CD4-positive, alpha-beta memory T cell (primary cell): ENCODE results near the gene PREX1. TPM values are rescaled to one million over a fixed set of nuclear protein-coding genes. Genes with fewer than 3 reads are reported as not detected.
A peak's percentile ranks its signal among the peaks of the same experiment; 100 is the strongest.

Source experiments
- CTCF ChIA-PET: fragments of 350-600 bp; sonication (Branson Sonifier 250); formaldehyde crosslinking; loops from one replicate; lab custom pipeline; 2021; ENCODE audit warnings: inconsistent platforms; ENCODE audit not compliant: partially characterized antibody; lab: Charles Lee
- POLR2A ChIA-PET: fragments of 350-600 bp; sonication (Branson Sonifier 250); formaldehyde crosslinking; loops from one replicate; lab custom pipeline; 2021; ENCODE audit not compliant: partially characterized antibody; lab: Charles Lee
- DNase-seq, 5 donors: peaks; one replicate each; pipeline versions ENCODE4 v3.0.0 to v3.0.0-alpha.2; 2020 to 2022; ENCODE audit warnings: mixed read lengths in 1 of 5
- H3K27ac ChIP-seq: one replicate; pipeline ENCODE4 v1.7.0; 2013; ENCODE audit warnings: low read depth, low read length
- H3K27me3 ChIP-seq: 2 replicates; pipeline ENCODE4 v1.7.0; 2013; ENCODE audit warnings: mild to moderate bottlenecking, low read length, moderate library complexity; ENCODE audit not compliant: insufficient read depth
- H3K36me3 ChIP-seq: 2 replicates; pipeline ENCODE4 v1.7.0; 2013; ENCODE audit warnings: mild to moderate bottlenecking, low read length, moderate library complexity; ENCODE audit not compliant: insufficient read depth
- H3K4me1 ChIP-seq: 2 replicates; pipeline ENCODE4 v1.7.0; 2013; ENCODE audit warnings: mild to moderate bottlenecking, low read length, moderate library complexity; ENCODE audit not compliant: insufficient read depth
- H3K4me3 ChIP-seq, 2 donors: one replicate each; pipeline ENCODE4 v1.7.0; 2013; ENCODE audit warnings: low read length in 2 of 2, mild to moderate bottlenecking in 1 of 2
- H3K9me3 ChIP-seq, 2 donors: one replicate each; pipeline ENCODE4 v1.7.0; 2013; ENCODE audit warnings: low read length in 2 of 2, control low read depth in 1 of 2; ENCODE audit not compliant: control insufficient read depth in 1 of 2
- H3K27ac Mint-ChIP-seq, 7 donors: one replicate each; pipeline ENCODE4 v1.8.0; 2020 to 2021; ENCODE audit warnings: mixed read lengths in 7 of 7, mild to moderate bottlenecking in 6 of 7, inconsistent platforms in 3 of 7, moderate library complexity in 3 of 7
- H3K27me3 Mint-ChIP-seq, 2 donors: one replicate each; pipeline ENCODE4 v1.8.0; 2020 to 2021; ENCODE audit warnings: mixed read lengths in 2 of 2
- H3K36me3 Mint-ChIP-seq, 2 donors: one replicate each; pipeline ENCODE4 v1.8.0; 2020 to 2021; ENCODE audit warnings: mixed read lengths in 2 of 2, inconsistent platforms in 1 of 2, mild to moderate bottlenecking in 1 of 2
- H3K4me1 Mint-ChIP-seq, 4 donors: one replicate each; pipeline ENCODE4 v1.8.0; 2020 to 2021; ENCODE audit warnings: mixed read lengths in 4 of 4, mild to moderate bottlenecking in 1 of 4
- H3K4me3 Mint-ChIP-seq, 8 donors: one replicate each; pipeline ENCODE4 v1.8.0; 2020 to 2021; ENCODE audit warnings: mixed read lengths in 8 of 8, mild to moderate bottlenecking in 7 of 8, moderate library complexity in 6 of 8, inconsistent platforms in 3 of 8
- H3K9me3 Mint-ChIP-seq, 8 donors: one replicate each; pipeline ENCODE4 v1.8.0; 2020 to 2021; ENCODE audit warnings: mixed read lengths in 8 of 8, mild to moderate bottlenecking in 5 of 8, inconsistent platforms in 3 of 8, moderate library complexity in 1 of 8
- intact Hi-C: fragments of 100-400 bp; cut with micrococcal nuclease; formaldehyde crosslinking; loops from one replicate; pipeline ENCODE4 v1.15.1; 2023
- polyA plus RNA-seq, 2 donors: library from polyadenylated mRNA; unstranded; fragments of 300-500 nt; fragmentation: Illumina TruSeq; gene quantifications; one replicate each; pipeline ENCODE4 v1.2.3, GENCODE V29; 2021
- total RNA-seq, 2 experiments: library from RNA; stranded (reverse); gene quantifications; one replicate each; pipeline ENCODE4 v1.2.3, GENCODE V29; 2021

Gene PREX1
- total and polyA plus RNA-seq, 4 experiments from 2014 or later, result 10.6 to 165 (median 122) TPM

DNA sequence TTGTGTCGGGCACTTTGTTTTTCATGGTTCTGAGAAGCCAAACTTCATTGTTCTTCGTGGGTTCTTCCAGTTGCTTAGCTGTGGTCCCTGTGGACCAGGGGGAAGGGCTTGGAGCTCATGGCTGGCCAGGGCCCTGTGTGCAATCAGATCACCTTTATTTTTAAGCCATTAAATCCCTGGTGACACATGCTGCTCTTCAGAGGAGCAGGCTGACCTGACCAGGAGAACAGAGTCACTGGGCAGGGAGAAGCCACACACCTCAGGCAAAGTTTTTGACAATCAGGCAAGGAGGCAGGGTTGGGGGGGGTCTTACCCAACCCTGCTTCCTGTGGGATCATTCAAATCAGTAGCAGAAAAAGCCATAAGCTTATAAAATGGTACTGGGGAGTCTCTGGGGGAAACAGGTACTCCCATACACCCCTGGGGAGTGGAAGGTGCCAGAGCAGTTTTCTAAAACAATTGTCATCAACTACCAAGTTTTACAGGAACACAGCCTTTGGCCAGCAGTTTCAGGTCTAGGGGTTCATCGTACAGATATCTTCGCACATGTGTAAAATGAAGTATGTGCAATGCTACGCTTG is 37.0 kb upstream of the PREX1 start:
- ChIA-PET CTCF (interaction anchor here (1.3 kb wide), 1 partner anchor 10 kb away, joined by 5 read pairs; no protein-coding TSS in a partner anchor), POLR2A (no interaction called here)
- Mint-ChIP-seq H3K27me3 (peaks cover 0 to 2% of the 10 kb centered on the region in 2 donors), H3K4me3 (no peak overlapping the region), H3K27ac (peak overlapping the region in 1 of 7 donors; percentile 15), H3K4me1 (peaks cover 2 to 10% (median 4%) of the 10 kb centered on the region in 4 donors), H3K36me3 (no peaks in the 10 kb centered on the region), H3K9me3 (peaks cover 0 to 2% (median 0%) of the 10 kb centered on the region in 8 donors)
- Histone ChIP-seq H3K36me3 (no peaks in the 10 kb centered on the region), H3K4me1 (peaks cover 3% of the 10 kb centered on the region), H3K27me3 (no peaks in the 10 kb centered on the region), H3K27ac (no peak overlapping the region), H3K4me3 (no peak overlapping the region), H3K9me3 (no peaks in the 10 kb centered on the region)
- no peak for DNase-seq
- intact Hi-C loops, result no loop called here

DNA sequence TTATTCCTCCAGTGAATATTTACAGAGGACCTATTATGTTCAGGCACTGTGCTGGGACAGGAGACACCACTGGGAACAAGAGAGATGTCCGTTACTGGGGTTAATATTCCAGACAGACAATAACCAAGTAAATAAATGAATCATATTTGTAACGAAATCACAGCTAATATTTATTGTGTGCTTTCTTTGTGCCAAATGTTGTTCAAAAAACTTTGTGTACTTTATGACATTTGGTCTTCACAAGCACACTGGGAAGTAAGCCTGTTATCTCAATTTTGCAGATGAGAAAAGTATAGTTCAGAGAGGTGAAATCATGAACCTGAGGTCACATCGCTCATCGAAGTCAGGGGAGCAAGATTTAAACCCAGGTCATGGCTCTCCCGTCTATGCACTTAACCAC is 36.5 kb upstream of the PREX1 start:
- Histone ChIP-seq H3K4me3 (no peak overlapping the region), H3K27me3 (no peaks in the 10 kb centered on the region), H3K4me1 (peaks cover 3% of the 10 kb centered on the region), H3K36me3 (no peaks in the 10 kb centered on the region), H3K9me3 (no peaks in the 10 kb centered on the region), H3K27ac (no peak overlapping the region)
- no peak for DNase-seq
- intact Hi-C loops, result no loop called here
- H3K36me3 Mint-ChIP-seq, result no peaks in the 10 kb centered on the region
- H3K4me3 Mint-ChIP-seq, result no peak overlapping the region
- no peaks in the 10 kb centered on the region for H3K9me3 Mint-ChIP-seq
- peaks cover 0 to 2% of the 10 kb centered on the region in 2 donors for H3K27me3 Mint-ChIP-seq
- peaks cover 2 to 10% (median 4%) of the 10 kb centered on the region in 4 donors for H3K4me1 Mint-ChIP-seq
- ChIA-PET POLR2A (no interaction called here), CTCF (interaction anchor here (1.3 kb wide), 1 partner anchor 10 kb away, joined by 5 read pairs; no protein-coding TSS in a partner anchor)
- peak overlapping the region in 1 of 7 donors; percentile 15 for H3K27ac Mint-ChIP-seq

DNA sequence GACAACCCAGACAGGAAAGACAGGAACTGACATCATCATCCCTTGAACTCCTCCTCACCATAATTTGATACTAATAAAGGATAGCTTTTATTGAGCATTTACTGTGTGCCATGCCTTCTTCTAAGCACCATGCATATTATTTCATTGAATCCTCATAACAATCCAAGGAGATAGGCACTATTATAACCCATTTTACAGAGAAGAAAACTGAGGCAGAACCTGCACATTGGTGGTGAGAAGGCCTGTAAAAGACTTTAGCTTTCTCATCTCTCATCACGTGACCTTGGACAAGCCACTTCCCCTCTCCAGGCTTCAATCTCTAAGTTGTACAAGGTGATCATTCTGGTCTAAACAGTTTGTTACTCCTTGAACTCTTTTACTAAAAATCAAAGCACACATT is 34.5 kb upstream of the PREX1 start:
- H3K27ac Mint-ChIP-seq, result peak overlapping the region in 1 of 7 donors; percentile 67
- no peak overlapping the region for H3K27ac ChIP-seq
- H3K4me1 Mint-ChIP-seq, result peaks cover 2 to 10% (median 4%) of the 10 kb centered on the region in 4 donors
- H3K9me3 Mint-ChIP-seq, result no peaks in the 10 kb centered on the region
- no peak overlapping the region for H3K4me3 ChIP-seq
- intact Hi-C loops, result no loop called here
- CTCF ChIA-PET, result interaction anchor here (1.2 to 1.3 kb wide), 2 partner anchors 146 to 205 kb away, joined by 3 read pairs; no protein-coding TSS in a partner anchor
- POLR2A ChIA-PET, result interaction anchor here (0.6 to 1.4 kb wide), 3 partner anchors 34 to 44 kb away, joined by 4 to 5 read pairs (median 4); no protein-coding TSS in a partner anchor
- H3K36me3 ChIP-seq, result no peaks in the 10 kb centered on the region
- no peaks in the 10 kb centered on the region for H3K9me3 ChIP-seq
- no peaks in the 10 kb centered on the region for H3K36me3 Mint-ChIP-seq
- H3K27me3 Mint-ChIP-seq, result peaks cover 0 to 2% of the 10 kb centered on the region in 2 donors
- no peak overlapping the region for H3K4me3 Mint-ChIP-seq
- DNase-seq, result no peak
- H3K27me3 ChIP-seq, result no peaks in the 10 kb centered on the region
- peaks cover 3% of the 10 kb centered on the region for H3K4me1 ChIP-seq

DNA sequence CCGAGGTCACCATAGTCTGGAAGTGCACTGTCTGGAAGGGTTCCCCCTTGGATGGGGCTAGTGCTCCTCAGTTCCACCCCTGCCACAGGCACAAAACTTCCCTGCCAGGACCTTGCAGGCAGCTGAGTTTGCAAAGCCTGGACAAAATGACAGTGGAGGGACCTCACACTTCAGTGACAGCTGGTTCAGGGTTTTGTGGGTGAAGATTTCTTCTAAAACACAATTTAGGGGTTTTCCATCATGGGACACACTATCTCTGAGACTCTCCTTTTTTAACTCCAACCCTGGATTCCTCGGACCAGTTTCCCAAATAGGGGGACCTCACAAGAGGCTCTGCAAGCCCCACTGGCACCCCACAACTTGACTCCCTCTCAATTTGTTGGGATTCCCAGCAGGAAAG is 33.6 kb upstream of the PREX1 start:
- ChIA-PET POLR2A (no interaction called here), CTCF (no interaction called here)
- Mint-ChIP-seq H3K4me3 (no peak overlapping the region), H3K9me3 (no peaks in the 10 kb centered on the region), H3K27ac (no peak overlapping the region), H3K4me1 (peaks cover 2 to 10% (median 4%) of the 10 kb centered on the region in 4 donors), H3K36me3 (no peaks in the 10 kb centered on the region), H3K27me3 (peaks cover 0 to 2% of the 10 kb centered on the region in 2 donors)
- no peaks in the 10 kb centered on the region for H3K27me3 ChIP-seq
- no peaks in the 10 kb centered on the region for H3K9me3 ChIP-seq
- no peaks in the 10 kb centered on the region for H3K36me3 ChIP-seq
- H3K27ac ChIP-seq, result no peak overlapping the region
- peaks cover 3% of the 10 kb centered on the region for H3K4me1 ChIP-seq
- DNase-seq, result no peak
- intact Hi-C loops, result no loop called here
- no peak overlapping the region for H3K4me3 ChIP-seq

DNA sequence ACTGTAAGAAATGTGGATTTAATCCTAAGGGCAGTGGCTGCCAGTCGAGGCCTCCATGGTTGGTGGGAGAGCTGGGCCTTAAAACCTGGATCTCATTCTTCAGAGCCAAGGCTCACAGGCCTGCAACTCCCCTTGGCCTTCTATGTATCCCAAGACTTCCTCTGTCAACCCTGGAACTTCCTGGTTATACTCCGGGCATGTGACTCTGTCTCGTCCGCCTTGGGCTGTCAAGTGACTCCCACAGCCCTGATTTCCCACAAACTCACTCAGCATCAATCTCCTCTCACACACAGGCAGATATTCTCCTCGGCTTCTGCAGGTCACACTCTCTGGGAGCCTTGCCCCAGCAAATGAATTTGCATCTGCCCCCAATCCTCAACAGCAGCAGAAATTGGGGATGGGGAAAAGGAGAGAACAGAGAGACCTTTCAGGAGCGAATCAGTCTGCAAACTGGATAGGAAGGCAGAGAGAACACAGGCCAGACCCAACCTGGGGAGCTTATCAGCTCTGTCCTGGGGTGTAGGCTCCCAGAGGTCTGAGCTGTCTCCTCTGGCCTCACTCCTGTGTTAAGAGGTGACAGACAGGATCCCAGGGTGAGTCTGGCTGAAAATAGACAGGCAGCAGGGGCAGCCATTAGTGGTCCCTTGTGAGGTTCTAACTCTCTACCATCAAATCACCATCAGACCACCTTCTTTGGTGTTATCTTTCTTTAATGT is 30.4 kb upstream of the PREX1 start:
- Histone ChIP-seq H3K27me3 (no peaks in the 10 kb centered on the region), H3K9me3 (no peaks in the 10 kb centered on the region), H3K27ac (no peak overlapping the region), H3K36me3 (no peaks in the 10 kb centered on the region), H3K4me3 (no peak overlapping the region), H3K4me1 (peaks cover 3% of the 10 kb centered on the region)
- Mint-ChIP-seq H3K36me3 (no peaks in the 10 kb centered on the region), H3K27me3 (no peaks in the 10 kb centered on the region), H3K4me3 (no peak overlapping the region), H3K4me1 (peaks cover 4 to 10% (median 4%) of the 10 kb centered on the region in 4 donors), H3K9me3 (no peaks in the 10 kb centered on the region), H3K27ac (peak overlapping the region in 2 of 7 donors; percentile 52 to 56)
- intact Hi-C loops, result no loop called here
- ChIA-PET POLR2A (no interaction called here), CTCF (interaction anchor here (0.7 to 1.0 kb wide), 3 partner anchors 19 to 238 kb away, joined by 3 read pairs; no protein-coding TSS in a partner anchor)
- DNase-seq, result no peak

DNA sequence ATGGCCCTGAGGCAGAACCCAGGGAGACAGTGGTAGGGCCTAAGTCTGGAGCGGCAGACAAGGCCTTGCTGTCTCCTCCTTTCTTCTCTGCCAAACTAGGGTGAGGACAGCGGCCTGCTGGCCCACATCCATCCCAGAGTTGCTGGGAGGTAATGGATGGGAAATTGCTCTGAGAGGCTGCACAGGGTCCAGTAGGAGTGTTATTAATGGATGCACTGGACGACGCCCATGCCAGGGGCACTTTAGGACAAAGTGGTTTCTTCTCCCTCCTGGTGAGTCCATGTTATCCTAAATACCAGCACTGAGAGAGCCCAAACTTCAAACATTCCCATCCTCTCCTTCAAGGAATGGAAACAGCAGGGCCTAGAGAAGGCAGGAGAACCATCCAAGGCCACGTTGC is 28.3 kb upstream of the PREX1 start:
- H3K4me1 Mint-ChIP-seq, result peaks cover 0 to 3% (median 2%) of the 10 kb centered on the region in 4 donors
- DNase-seq, result no peak
- Histone ChIP-seq H3K36me3 (no peaks in the 10 kb centered on the region), H3K27ac (no peak overlapping the region), H3K27me3 (no peaks in the 10 kb centered on the region), H3K4me1 (no peaks in the 10 kb centered on the region), H3K4me3 (no peak overlapping the region), H3K9me3 (no peaks in the 10 kb centered on the region)
- ChIA-PET POLR2A (no interaction called here), CTCF (no interaction called here)
- no peaks in the 10 kb centered on the region for H3K36me3 Mint-ChIP-seq
- intact Hi-C loops, result no loop called here
- H3K9me3 Mint-ChIP-seq, result no peaks in the 10 kb centered on the region
- H3K4me3 Mint-ChIP-seq, result no peak overlapping the region
- no peak overlapping the region for H3K27ac Mint-ChIP-seq
- H3K27me3 Mint-ChIP-seq, result peaks cover 0 to 2% of the 10 kb centered on the region in 2 donors

DNA sequence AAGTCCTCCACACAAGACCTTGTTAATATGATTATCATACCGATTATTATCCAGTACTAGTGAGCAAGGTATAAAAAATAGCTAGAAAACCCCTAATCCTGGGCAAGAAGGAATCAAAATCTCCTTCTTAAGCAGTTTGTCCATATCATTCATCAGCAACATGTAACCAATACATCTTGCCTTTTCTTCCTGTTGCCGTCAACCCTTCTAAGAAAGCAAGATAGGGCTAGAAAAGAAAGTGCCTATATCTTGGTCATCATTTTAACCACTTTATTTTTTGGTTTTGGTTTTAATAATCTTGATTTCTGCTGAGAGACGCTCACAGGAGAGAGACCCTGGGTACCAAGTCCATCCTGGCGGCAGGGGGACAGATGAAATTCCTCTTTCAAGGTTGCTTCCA is 27.2 kb upstream of the PREX1 start:
- Histone ChIP-seq H3K27me3 (no peaks in the 10 kb centered on the region), H3K4me3 (no peak overlapping the region), H3K9me3 (no peaks in the 10 kb centered on the region), H3K36me3 (no peaks in the 10 kb centered on the region), H3K4me1 (no peaks in the 10 kb centered on the region), H3K27ac (no peak overlapping the region)
- intact Hi-C loops, result no loop called here
- Mint-ChIP-seq H3K4me3 (no peak overlapping the region), H3K36me3 (no peaks in the 10 kb centered on the region), H3K4me1 (peaks cover 0 to 2% (median under 1%) of the 10 kb centered on the region in 4 donors), H3K9me3 (no peaks in the 10 kb centered on the region), H3K27ac (peak overlapping the region in 2 of 7 donors; percentile 5 to 44), H3K27me3 (peaks cover 0 to 2% of the 10 kb centered on the region in 2 donors)
- no peak for DNase-seq
- ChIA-PET CTCF (no interaction called here), POLR2A (no interaction called here)
